Gastroesophageal sphincter (tissue), 4 donors: ENCODE data around the gene SCAF8. TPM values are rescaled to one million over a fixed set of nuclear protein-coding genes. Genes with fewer than 3 reads are reported as not detected.
A peak's percentile ranks its signal among the peaks of the same experiment; 100 is the strongest.

ENCODE experiments used
- ATAC-seq: fragments of 150-250 bp; one replicate; pipeline ENCODE4 v1.9.1; 2016; ENCODE audit warnings: mild to moderate bottlenecking, moderate library complexity
- H3K27ac ChIP-seq, 4 donors: fragments of 200-600 bp; sonication (generic) in 3 of 4; 1 replicate in 3 of 4; 2 replicates in 1 of 4; pipeline ENCODE4 v1.5.1; 2016 to 2019
- H3K27me3 ChIP-seq: fragments of 200-600 bp; sonication (generic); one replicate; pipeline ENCODE4 v1.5.1; 2019
- H3K36me3 ChIP-seq, 2 donors: fragments of 200-600 bp; sonication (generic); one replicate each; pipeline ENCODE4 v1.5.1; 2019; ENCODE audit warnings: control low read depth in 1 of 2
- H3K4me1 ChIP-seq, 3 donors: fragments of 200-600 bp; sonication (generic); 1 replicate in 2 of 3; 2 replicates in 1 of 3; pipeline ENCODE4 v1.5.1; 2016 to 2019; ENCODE audit warnings: control low read depth in 2 of 3
- H3K4me3 ChIP-seq, 2 donors: fragments of 200-600 bp; sonication (generic); one replicate each; pipeline ENCODE4 v1.5.1; 2019; ENCODE audit warnings: mild to moderate bottlenecking in 1 of 2, moderate library complexity in 1 of 2
- H3K9me3 ChIP-seq, 3 donors: fragments of 200-600 bp; sonication (generic); one replicate each; pipeline ENCODE4 v1.5.1; 2017 to 2019; ENCODE audit warnings: control low read depth in 2 of 3
- CTCF ChIP-seq, 4 experiments: fragments of 200-600 bp in 2 of 4; fragments of 450-650 bp in 2 of 4; sonication (generic) in 1 of 4; IDR thresholded peaks; one replicate each; pipeline ENCODE4 v1.5.1; 2017 to 2019; ENCODE audit warnings: antibody characterized with exemption in 4 of 4, mild to moderate bottlenecking in 2 of 4, moderate library complexity in 2 of 4
- EP300 ChIP-seq: sonication (generic); formaldehyde crosslinking; IDR thresholded peaks from one replicate; pipeline ENCODE4 v1.6.1; 2017; ENCODE audit warnings: antibody characterized with exemption, mild to moderate bottlenecking
- POLR2A ChIP-seq, 2 donors: fragments of 450-650 bp; IDR thresholded peaks; one replicate each; pipeline ENCODE4 v1.6.1; 2017; ENCODE audit warnings: antibody characterized with exemption in 2 of 2, mild to moderate bottlenecking in 2 of 2, moderate library complexity in 1 of 2
- POLR2AphosphoS5 ChIP-seq: sonication (generic); formaldehyde crosslinking; IDR thresholded peaks from one replicate; pipeline ENCODE4 v1.6.1; 2017; ENCODE audit warnings: antibody characterized with exemption
- WGBS, 2 donors: methylation state at CpG; one replicate each; pipeline ENCODE4 v1.1.5; 2018; ENCODE audit warnings: low coverage in 1 of 2; 5-methylcytosine and 5-hydroxymethylcytosine counted together
- total RNA-seq, 4 donors: library from RNA; depleted of rRNA; stranded (reverse); fragments of >200 nt; gene quantifications; one replicate each; pipeline ENCODE4 v1.1.0, GENCODE V29; 2016

The SCAF8 gene
- total RNA-seq, 4 donors from 2014 or later = 38.5 to 56.8 (median 42.5) TPM

GRCh38 chr6:154873546-154873945 lies 140.3 kb downstream of the SCAF8 start:
- Histone ChIP-seq H3K9me3 (no peaks in the 10 kb centered on the region), H3K4me3 (no peak overlapping the region), H3K27me3 (no peaks in the 10 kb centered on the region), H3K27ac (no peak overlapping the region), H3K4me1 (peaks cover 0 to 9% (median 0%) of the 10 kb centered on the region in 3 donors), H3K36me3 (no peaks in the 10 kb centered on the region)
- TF ChIP-seq POLR2AphosphoS5 = no peak
- no peak for TF ChIP-seq EP300
- no peak for TF ChIP-seq POLR2A (IDR thresholded peaks at IDR 0.05)
- TF ChIP-seq CTCF (IDR thresholded peaks at IDR 0.05) = no peak
- ATAC-seq = no peak
- 93 to 96% methylated on average over 3 to 4 of the region's 4 CpGs for WGBS, 2 donors

GRCh38 chr6:154874773-154875592 lies 141.8 kb downstream of the SCAF8 start:
- Histone ChIP-seq H3K4me3 (no peak overlapping the region), H3K36me3 (peaks cover 0 to 8% of the 10 kb centered on the region in 2 donors), H3K9me3 (no peaks in the 10 kb centered on the region), H3K27ac (no peak overlapping the region), H3K4me1 (peaks cover 0 to 9% (median 0%) of the 10 kb centered on the region in 3 donors), H3K27me3 (no peaks in the 10 kb centered on the region)
- 60 to 72% methylated on average over 9 to 10 of the region's 10 CpGs for WGBS, 2 donors
- no peak for ATAC-seq
- TF ChIP-seq POLR2A (IDR thresholded peaks at IDR 0.05) (peak in 1 of 2 donors; percentile 9), POLR2AphosphoS5 (no peak)

GRCh38 chr6:154876486-154877280 lies 143.5 kb downstream of the SCAF8 start:
- Histone ChIP-seq H3K4me3 (no peak overlapping the region), H3K9me3 (no peaks in the 10 kb centered on the region), H3K27ac (no peak overlapping the region), H3K36me3 (peaks cover 0 to 8% of the 10 kb centered on the region in 2 donors), H3K4me1 (peaks cover 0 to 9% (median 0%) of the 10 kb centered on the region in 3 donors), H3K27me3 (no peaks in the 10 kb centered on the region)
- WGBS, 2 donors = 81 to 92% methylated on average over 3 of the region's 3 CpGs
- TF ChIP-seq CTCF (IDR thresholded peaks at IDR 0.05) (no peak), POLR2AphosphoS5 (no peak), POLR2A (IDR thresholded peaks at IDR 0.05) (no peak), EP300 (no peak)
- ATAC-seq = no peak

GRCh38 chr6:154878871-154879491 lies 145.8 kb downstream of the SCAF8 start:
- Histone ChIP-seq H3K27me3 (no peaks in the 10 kb centered on the region), H3K4me1 (peaks cover 0 to 12% (median 0%) of the 10 kb centered on the region in 3 donors), H3K36me3 (peaks cover 0 to 14% of the 10 kb centered on the region in 2 donors), H3K27ac (no peak overlapping the region), H3K9me3 (no peaks in the 10 kb centered on the region), H3K4me3 (no peak overlapping the region)
- ATAC-seq = no peak
- 81 to 92% methylated on average over 4 to 5 of the region's 6 CpGs for WGBS, 2 donors
- TF ChIP-seq CTCF (IDR thresholded peaks at IDR 0.05) (no peak), EP300 (no peak), POLR2A (IDR thresholded peaks at IDR 0.05) (no peak), POLR2AphosphoS5 (no peak)

- ATAC-seq = no peak
- no peak overlapping the region for H3K27ac ChIP-seq
- no peak overlapping the region for H3K4me3 ChIP-seq
- H3K9me3 ChIP-seq = no peaks in the 10 kb centered on the region
- no peak for TF ChIP-seq CTCF (IDR thresholded peaks at IDR 0.05)
- TF ChIP-seq POLR2AphosphoS5 = no peak
- no peak for TF ChIP-seq POLR2A (IDR thresholded peaks at IDR 0.05)
- no peak for TF ChIP-seq EP300
- peaks cover 0 to 14% of the 10 kb centered on the region in 2 donors for H3K36me3 ChIP-seq
- WGBS, 2 donors = 60 to 64% methylated on average over 3 of the region's 3 CpGs
- no peaks in the 10 kb centered on the region for H3K27me3 ChIP-seq
- H3K4me1 ChIP-seq = peaks cover 0 to 4% (median 0%) of the 10 kb centered on the region in 3 donors
Measured at GRCh38 chr6:154882107-154882506, 148.9 kb downstream of the SCAF8 start.
